ENCODE results near the gene EHD2. TPM values are rescaled to one million over a fixed set of nuclear protein-coding genes. Genes with fewer than 3 reads are reported as not detected.

EHD2 gene
- total and polyA plus RNA-seq, 2 of the 4 experiments (the other 2 are of a cell fraction), result 35.3 to 181 TPM

GRCh38 chr19:47792616-47793015, 79.4 kb downstream of the EHD2 start:
- in situ Hi-C loops (cut with MboI; ENCODE audit: low sequenced_read_pairs) (no loop called here), intact Hi-C loops (cut with micrococcal nuclease) (no loop called here), dilution Hi-C loops (cut with HindIII; ENCODE audit: low sequenced_read_pairs, unreplicated experiment) (no loop called here)
- POLR2A ChIA-PET (ENCODE audit: unreplicated experiment), result no interaction called here
- Histone ChIP-seq H2BK20ac (ENCODE audit: low read depth, low read length) (no peak overlapping the region), H3K27ac (ENCODE audit: insufficient read depth, low read length) (no peak overlapping the region), H3K9me1 (ENCODE audit: insufficient read depth, low read length) (no peaks in the 10 kb centered on the region), H2AFZ (replicated peaks; ENCODE audit: low read length, poor library complexity) (no peak overlapping the region), H2BK120ac (ENCODE audit: low read depth, low read length) (no peak overlapping the region), H3K27me3 (ENCODE audit: control insufficient read depth, insufficient read depth, low read length) (no peaks in the 10 kb centered on the region; the same call in 1 of the 2 replicates), H3K4me3 (ENCODE audit: insufficient read depth, low read depth, low read length) (no peak overlapping the region), H3K36me3 (ENCODE audit: control insufficient read depth, insufficient read depth, low read length) (no peaks in the 10 kb centered on the region), H2BK5ac (ENCODE audit: low read depth, low read length, poor library complexity, severe bottlenecking) (no peak overlapping the region), H3K18ac (ENCODE audit: low read depth, low read length) (no peak overlapping the region), H3K79me1 (ENCODE audit: low read depth in 1 of 2, low read length in 2 of 2) (no peaks in the 10 kb centered on the region), H3K9ac (ENCODE audit: low read depth, low read length) (no peak overlapping the region), H4K8ac (ENCODE audit: low read depth in 2 of 2, low read length in 2 of 2) (no peak overlapping the region), H3K23ac (ENCODE audit: low read depth, low read length) (no peak overlapping the region), H3K4me2 (ENCODE audit: low read depth, low read length) (no peak overlapping the region), H4K5ac (ENCODE audit: low read depth, low read length) (no peak overlapping the region), H3K4ac (ENCODE audit: low read depth, low read length) (no peak overlapping the region), H2AK5ac (ENCODE audit: low read depth, low read length) (no peak overlapping the region), H3K4me1 (ENCODE audit: control insufficient read depth, insufficient read depth, low read length) (no peaks in the 10 kb centered on the region), H2AK9ac (replicated peaks; ENCODE audit: low read depth, low read length, poor library complexity) (no peak overlapping the region), H2BK15ac (ENCODE audit: low read depth, low read length) (no peak overlapping the region), H3K14ac (replicated peaks; ENCODE audit: low read depth, low read length) (no peak overlapping the region), H3K9me3 (ENCODE audit: control insufficient read depth, insufficient read depth, low read length) (no peaks in the 10 kb centered on the region), H3K56ac (ENCODE audit: extremely low read depth, insufficient read depth, low read length) (no peak overlapping the region), H4K91ac (ENCODE audit: insufficient read depth, low read depth, low read length) (no peak overlapping the region), H4K20me1 (ENCODE audit: insufficient read depth, low read length) (no peaks in the 10 kb centered on the region)
- no peak for ATAC-seq (ENCODE audit: low read depth)
- no peak for TF ChIP-seq MXI1 (IDR thresholded peaks at IDR 0.05; ENCODE audit: borderline replicate concordance, low read depth, low read length)
- no peak for TF ChIP-seq RCOR1 (IDR thresholded peaks at IDR 0.05; ENCODE audit: insufficient replicate concordance, low read length)
- no peak for TF ChIP-seq CEBPB (IDR thresholded peaks at IDR 0.05; ENCODE audit: low read depth, low read length)
- no peak for TF ChIP-seq ELK1 (IDR thresholded peaks at IDR 0.05; ENCODE audit: borderline replicate concordance, low read depth, low read length)
- TF ChIP-seq CTCF (conservative IDR thresholded peaks at IDR 0.05; ENCODE audit: low read depth, low read length), result no peak
- TF ChIP-seq RAD21 (IDR thresholded peaks at IDR 0.05; ENCODE audit: low read length), result no peak
- no peak for TF ChIP-seq MAFK (IDR thresholded peaks at IDR 0.05; ENCODE audit: low read depth, low read length)
- TF ChIP-seq FOS (IDR thresholded peaks at IDR 0.05; ENCODE audit: low read depth, low read length), result no peak
- TF ChIP-seq USF2 (IDR thresholded peaks at IDR 0.05; ENCODE audit: low read depth, low read length), result no peak
- no peak for TF ChIP-seq NFE2L2 (IDR thresholded peaks at IDR 0.05; ENCODE audit: low read depth, low read length)
- TF ChIP-seq RFX5 (IDR thresholded peaks at IDR 0.05; ENCODE audit: low read depth, low read length), result no peak
- TF ChIP-seq MAZ (IDR thresholded peaks at IDR 0.05; ENCODE audit: borderline replicate concordance, low read depth, low read length), result no peak
- TF ChIP-seq POLR2A (IDR thresholded peaks at IDR 0.05; ENCODE audit: low read depth, low read length), result no peak
- no peak for TF ChIP-seq CHD1 (IDR thresholded peaks at IDR 0.05; ENCODE audit: low read depth, low read length)
- TF ChIP-seq BHLHE40 (IDR thresholded peaks at IDR 0.05; ENCODE audit: low read depth, low read length), result no peak
- no peak for DNase-seq
- CTCF ChIA-PET, result no interaction called here
- WGBS, 2 experiments (ENCODE audit: extremely low coverage in 2 of 2, insufficient read length in 1 of 2), result no CpG with 5 or more reads among the region's 1 CpG
- BruUV-seq (replicated peaks), result no TSS peak

Measured in IMR-90 (cell line).